Right atrium auricular region (tissue), 2 donors: ENCODE data around the gene FBXL20. TPM values are rescaled to one million over a fixed set of nuclear protein-coding genes. Genes with fewer than 3 reads are reported as not detected.

ENCODE experiments used
- DNase-seq: peaks from one replicate; pipeline ENCODE4 v3.0.0-alpha.2; 2019; ENCODE audit warnings: low spot score
- H3K27ac ChIP-seq, 2 donors: fragments of 200-600 bp; sonication (generic); 1 replicate in 1 of 2; 2 replicates in 1 of 2; pipeline ENCODE4 v1.5.1; 2016 to 2019
- H3K27me3 ChIP-seq, 2 donors: fragments of 200-600 bp; sonication (generic); one replicate each; pipeline versions ENCODE4 v1.5.1 to v1.6.0; 2017 to 2019
- H3K36me3 ChIP-seq: fragments of 200-600 bp; sonication (generic); one replicate; pipeline ENCODE4 v1.5.1; 2016
- H3K4me1 ChIP-seq, 2 donors: fragments of 200-600 bp; sonication (generic); one replicate each; pipeline versions ENCODE4 v1.5.1 to v1.6.0; 2017 to 2019
- H3K4me3 ChIP-seq, 2 donors: fragments of 200-600 bp; sonication (generic); 1 replicate in 1 of 2; 2 replicates in 1 of 2; pipeline ENCODE4 v1.5.1; 2017 to 2019; ENCODE audit warnings: mild to moderate bottlenecking in 1 of 2, moderate library complexity in 1 of 2
- H3K9me3 ChIP-seq, 2 donors: fragments of 200-600 bp; sonication (generic); one replicate each; pipeline ENCODE4 v1.5.1; 2019
- CTCF ChIP-seq, 2 donors: fragments of 200-600 bp; sonication (generic); IDR thresholded peaks; one replicate each; pipeline ENCODE4 v1.5.1; 2019; ENCODE audit warnings: antibody characterized with exemption in 2 of 2
- total RNA-seq, 2 donors: library from RNA; depleted of rRNA; stranded (reverse); fragments of >200 nt; gene quantifications; one replicate each; pipeline ENCODE4 v1.1.0, GENCODE V29; 2016

Gene FBXL20
- total RNA-seq, 2 donors from 2014 or later = 7.6 to 7.7 TPM

- no peak for TF ChIP-seq CTCF (IDR thresholded peaks at IDR 0.05)
- no peak overlapping the region for H3K27ac ChIP-seq
- H3K4me3 ChIP-seq = no peak overlapping the region
- H3K9me3 ChIP-seq = no peaks in the 10 kb centered on the region
- no peaks in the 10 kb centered on the region for H3K36me3 ChIP-seq
- no peaks in the 10 kb centered on the region for H3K27me3 ChIP-seq
- peaks cover 0 to 11% of the 10 kb centered on the region in 2 donors for H3K4me1 ChIP-seq
- no peak for DNase-seq
Measured at GRCh38 chr17:39246274-39246673, 155.2 kb downstream of the FBXL20 start.

- peak in 1 of 2 donors; percentile 86 for TF ChIP-seq CTCF (IDR thresholded peaks at IDR 0.05)
- no peaks in the 10 kb centered on the region for H3K9me3 ChIP-seq
Measured at GRCh38 chr17:39244600-39245570, 156.5 kb downstream of the FBXL20 start.

GRCh38 chr17:39244016-39244599 is 157.3 kb downstream of the FBXL20 start:
- no peaks in the 10 kb centered on the region for H3K27me3 ChIP-seq
- no peaks in the 10 kb centered on the region for H3K36me3 ChIP-seq
- no peak overlapping the region for H3K4me3 ChIP-seq
- no peaks in the 10 kb centered on the region for H3K9me3 ChIP-seq
- DNase-seq = no peak
- peaks cover 0 to 11% of the 10 kb centered on the region in 2 donors for H3K4me1 ChIP-seq
- TF ChIP-seq CTCF (IDR thresholded peaks at IDR 0.05) = no peak
- H3K27ac ChIP-seq = no peak overlapping the region

More at GRCh38 chr17:39244600-39245570, 156.5 kb downstream of the FBXL20 start:
- Histone ChIP-seq H3K4me1 (peaks cover 0 to 11% of the 10 kb centered on the region in 2 donors), H3K27me3 (no peaks in the 10 kb centered on the region), H3K27ac (no peak overlapping the region), H3K36me3 (no peaks in the 10 kb centered on the region), H3K4me3 (no peak overlapping the region)
- DNase-seq = peak; percentile 93

DNA sequence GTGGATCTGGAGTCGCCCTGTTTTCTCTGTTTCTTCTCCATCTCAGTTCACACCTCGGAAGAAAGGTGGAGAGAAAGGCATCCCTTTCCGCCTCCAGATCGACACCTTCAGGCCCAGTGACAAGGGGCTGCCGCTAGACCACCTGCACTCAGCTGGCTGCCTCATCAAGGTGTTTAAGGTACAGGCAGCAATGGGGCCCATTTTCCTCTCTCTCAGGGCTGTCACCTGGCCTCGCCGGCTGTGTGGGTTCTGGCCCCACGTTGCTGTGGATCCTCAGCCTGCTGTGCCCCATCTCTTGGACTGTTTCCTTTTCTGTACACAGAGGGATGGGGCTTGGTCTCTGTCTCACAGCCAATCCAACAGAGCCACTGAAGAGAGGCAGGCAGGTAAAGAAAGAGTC is 158.3 kb downstream of the FBXL20 start:
- Histone ChIP-seq H3K9me3 (no peaks in the 10 kb centered on the region), H3K4me3 (no peak overlapping the region), H3K27ac (no peak overlapping the region), H3K4me1 (peaks cover 0 to 15% of the 10 kb centered on the region in 2 donors), H3K27me3 (no peaks in the 10 kb centered on the region), H3K36me3 (no peaks in the 10 kb centered on the region)
- DNase-seq = no peak
- no peak for TF ChIP-seq CTCF (IDR thresholded peaks at IDR 0.05)

DNA sequence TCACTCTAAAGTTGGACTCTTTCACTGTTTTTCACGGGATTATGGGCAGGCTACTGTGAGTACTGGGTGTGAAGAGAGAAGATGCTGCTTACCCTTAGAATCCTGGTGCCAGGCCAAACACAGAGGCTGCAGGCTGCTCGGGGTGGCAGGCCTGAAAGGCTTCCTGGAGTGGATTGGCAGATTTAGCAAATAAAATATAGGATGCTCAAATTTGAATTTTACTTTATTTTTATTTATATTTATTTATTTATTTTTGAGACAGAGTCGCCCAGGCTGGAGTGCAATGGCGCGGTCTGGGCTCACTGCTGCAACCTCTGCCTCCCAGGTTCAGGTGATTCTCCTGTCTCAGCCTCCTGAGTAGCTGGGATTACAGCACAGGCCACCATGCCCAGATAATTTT is 160.8 kb downstream of the FBXL20 start:
- H3K4me3 ChIP-seq = no peak overlapping the region
- no peaks in the 10 kb centered on the region for H3K36me3 ChIP-seq
- DNase-seq = no peak
- no peak overlapping the region for H3K27ac ChIP-seq
- H3K4me1 ChIP-seq = peaks cover 0 to 15% of the 10 kb centered on the region in 2 donors
- H3K9me3 ChIP-seq = no peaks in the 10 kb centered on the region
- H3K27me3 ChIP-seq = no peaks in the 10 kb centered on the region
- TF ChIP-seq CTCF (IDR thresholded peaks at IDR 0.05) = no peak
